ENCODE data around the gene PTPN3.

GRCh38 chr9:109331353-109331752 lies 166.8 kb downstream of the PTPN3 start:
- TF ChIP-seq EZH2 (IDR thresholded peaks at IDR 0.05) (no peak), POLR2AphosphoS5 (IDR thresholded peaks at IDR 0.05; ENCODE audit: borderline replicate concordance, low read depth, low read length) (no peak), FOXP2 (optimal IDR thresholded peaks at IDR 0.05; ENCODE audit: control extremely low read depth, extremely low read length, insufficient read depth) (no peak)

All from SK-N-MC (cell line).